ENCODE results near the gene CENPVL3. TPM values are rescaled to one million over a fixed set of nuclear protein-coding genes. Genes with fewer than 3 reads are reported as not detected.

The CENPVL3 gene
- total and polyA plus RNA-seq, 4 donors: 0.14 TPM; not detected in 3

DNA sequence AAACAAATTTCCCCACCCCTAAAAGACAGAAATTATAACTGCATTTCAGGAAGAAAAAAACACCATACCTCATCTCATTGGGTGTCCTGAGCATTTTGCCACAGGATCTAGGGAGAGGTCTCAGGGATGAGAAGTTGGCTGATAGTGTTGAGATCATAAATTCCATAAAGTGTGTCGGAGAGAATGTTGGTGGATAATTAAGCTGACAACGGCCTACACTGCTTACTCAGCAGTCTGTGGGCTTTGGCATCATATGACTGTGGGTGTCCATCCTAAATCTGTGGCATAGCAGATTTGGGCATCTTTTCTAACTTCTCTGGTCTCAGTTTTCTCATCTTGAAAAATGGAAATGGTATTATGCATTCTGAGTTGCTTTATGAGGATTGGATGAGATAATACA, 12.3 kb downstream of the CENPVL3 start:
- Histone ChIP-seq H3K36me3 (ENCODE audit: control insufficient read depth in 4 of 4, insufficient read depth in 3 of 4, low read depth in 1 of 4, low read length in 3 of 4) (no peaks in the 10 kb centered on the region), H3K4me3 (ENCODE audit: low read depth in 1 of 3, low read length in 3 of 3) (no peak overlapping the region), H3K9me3 (ENCODE audit: control insufficient read depth in 4 of 4, low read length in 3 of 4) (no peaks in the 10 kb centered on the region), H3K9ac (ENCODE audit: low read depth in 1 of 2, low read length in 2 of 2) (no peak overlapping the region), H3K27me3 (ENCODE audit: control insufficient read depth in 4 of 4, insufficient read depth in 4 of 4, low read length in 3 of 4) (peaks cover 0 to 6% (median 0%) of the 10 kb centered on the region in 4 donors), H3K4me1 (ENCODE audit: control insufficient read depth in 4 of 4, insufficient read depth in 4 of 4, low read length in 3 of 4) (no peaks in the 10 kb centered on the region), H3K27ac (ENCODE audit: low read depth in 1 of 2, low read length in 2 of 2) (no peak overlapping the region)
- DNase-seq (ENCODE audit: low spot score): no peak
- TF ChIP-seq, protein P1, sequence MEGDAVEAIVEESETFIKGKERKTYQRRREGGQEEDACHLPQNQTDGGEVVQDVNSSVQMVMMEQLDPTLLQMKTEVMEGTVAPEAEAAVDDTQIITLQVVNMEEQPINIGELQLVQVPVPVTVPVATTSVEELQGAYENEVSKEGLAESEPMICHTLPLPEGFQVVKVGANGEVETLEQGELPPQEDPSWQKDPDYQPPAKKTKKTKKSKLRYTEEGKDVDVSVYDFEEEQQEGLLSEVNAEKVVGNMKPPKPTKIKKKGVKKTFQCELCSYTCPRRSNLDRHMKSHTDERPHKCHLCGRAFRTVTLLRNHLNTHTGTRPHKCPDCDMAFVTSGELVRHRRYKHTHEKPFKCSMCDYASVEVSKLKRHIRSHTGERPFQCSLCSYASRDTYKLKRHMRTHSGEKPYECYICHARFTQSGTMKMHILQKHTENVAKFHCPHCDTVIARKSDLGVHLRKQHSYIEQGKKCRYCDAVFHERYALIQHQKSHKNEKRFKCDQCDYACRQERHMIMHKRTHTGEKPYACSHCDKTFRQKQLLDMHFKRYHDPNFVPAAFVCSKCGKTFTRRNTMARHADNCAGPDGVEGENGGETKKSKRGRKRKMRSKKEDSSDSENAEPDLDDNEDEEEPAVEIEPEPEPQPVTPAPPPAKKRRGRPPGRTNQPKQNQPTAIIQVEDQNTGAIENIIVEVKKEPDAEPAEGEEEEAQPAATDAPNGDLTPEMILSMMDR (IDR thresholded peaks at IDR 0.05; ENCODE audit: low read depth, low read length, missing input control): no peak
- TF ChIP-seq HNF4G (IDR thresholded peaks at IDR 0.05) (no peak), TAF1 (conservative IDR thresholded peaks at IDR 0.05) (no peak), FOXA1 (IDR thresholded peaks at IDR 0.05) (no peak), YY1 (IDR thresholded peaks at IDR 0.05) (no peak), JUND (IDR thresholded peaks at IDR 0.05) (no peak), RAD21 (IDR thresholded peaks at IDR 0.05) (no peak), EGR1 (IDR thresholded peaks at IDR 0.05; ENCODE audit: low read depth in 2 of 2) (no peak), NR2F2 (IDR thresholded peaks at IDR 0.05) (no peak), RXRA (IDR thresholded peaks at IDR 0.05) (no peak)
- TF ChIP-seq, protein P2, sequence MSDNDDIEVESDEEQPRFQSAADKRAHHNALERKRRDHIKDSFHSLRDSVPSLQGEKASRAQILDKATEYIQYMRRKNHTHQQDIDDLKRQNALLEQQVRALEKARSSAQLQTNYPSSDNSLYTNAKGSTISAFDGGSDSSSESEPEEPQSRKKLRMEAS (IDR thresholded peaks at IDR 0.05): no peak
- TF ChIP-seq, protein P3, sequence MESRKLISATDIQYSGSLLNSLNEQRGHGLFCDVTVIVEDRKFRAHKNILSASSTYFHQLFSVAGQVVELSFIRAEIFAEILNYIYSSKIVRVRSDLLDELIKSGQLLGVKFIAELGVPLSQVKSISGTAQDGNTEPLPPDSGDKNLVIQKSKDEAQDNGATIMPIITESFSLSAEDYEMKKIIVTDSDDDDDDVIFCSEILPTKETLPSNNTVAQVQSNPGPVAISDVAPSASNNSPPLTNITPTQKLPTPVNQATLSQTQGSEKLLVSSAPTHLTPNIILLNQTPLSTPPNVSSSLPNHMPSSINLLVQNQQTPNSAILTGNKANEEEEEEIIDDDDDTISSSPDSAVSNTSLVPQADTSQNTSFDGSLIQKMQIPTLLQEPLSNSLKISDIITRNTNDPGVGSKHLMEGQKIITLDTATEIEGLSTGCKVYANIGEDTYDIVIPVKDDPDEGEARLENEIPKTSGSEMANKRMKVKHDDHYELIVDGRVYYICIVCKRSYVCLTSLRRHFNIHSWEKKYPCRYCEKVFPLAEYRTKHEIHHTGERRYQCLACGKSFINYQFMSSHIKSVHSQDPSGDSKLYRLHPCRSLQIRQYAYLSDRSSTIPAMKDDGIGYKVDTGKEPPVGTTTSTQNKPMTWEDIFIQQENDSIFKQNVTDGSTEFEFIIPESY (IDR thresholded peaks at IDR 0.05): no peak
- WGBS: 60% methylated on average over 2 of the region's 2 CpGs

DNA sequence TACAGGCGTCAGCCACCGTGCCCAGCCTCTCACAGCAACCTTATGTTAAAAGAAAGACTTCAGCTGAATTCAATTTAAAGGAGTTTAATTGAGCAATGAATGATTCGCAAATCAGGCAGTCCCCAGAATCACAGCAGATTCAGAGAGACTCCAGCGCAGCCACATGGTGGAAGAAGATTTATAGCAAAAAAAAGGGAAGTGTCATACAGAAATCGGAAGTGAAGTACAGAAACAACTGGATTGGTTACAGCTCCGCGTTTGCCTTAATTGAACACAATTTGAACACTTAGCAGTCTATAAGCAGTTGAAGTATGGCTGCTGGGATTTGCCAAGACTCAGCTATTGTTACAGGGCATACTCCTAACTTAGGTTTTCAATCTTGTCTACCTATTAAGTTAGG, 19.8 kb downstream of the CENPVL3 start:
- Histone ChIP-seq H3K27ac (ENCODE audit: low read depth in 1 of 2, low read length in 2 of 2) (no peak overlapping the region), H3K9me3 (ENCODE audit: control insufficient read depth in 4 of 4, low read length in 3 of 4) (no peaks in the 10 kb centered on the region), H3K9ac (ENCODE audit: low read depth in 1 of 2, low read length in 2 of 2) (no peak overlapping the region), H3K4me3 (ENCODE audit: low read depth in 1 of 3, low read length in 3 of 3) (no peak overlapping the region), H3K36me3 (ENCODE audit: control insufficient read depth in 4 of 4, insufficient read depth in 3 of 4, low read depth in 1 of 4, low read length in 3 of 4) (no peaks in the 10 kb centered on the region), H3K4me1 (ENCODE audit: control insufficient read depth in 4 of 4, insufficient read depth in 4 of 4, low read length in 3 of 4) (no peaks in the 10 kb centered on the region), H3K27me3 (ENCODE audit: control insufficient read depth in 4 of 4, insufficient read depth in 4 of 4, low read length in 3 of 4) (peaks cover 0 to 3% (median 0%) of the 10 kb centered on the region in 4 donors)
- no peak for DNase-seq (ENCODE audit: low spot score)
- TF ChIP-seq YY1 (IDR thresholded peaks at IDR 0.05): no peak
- 80% methylated on average over 7 of the region's 7 CpGs for WGBS

DNA sequence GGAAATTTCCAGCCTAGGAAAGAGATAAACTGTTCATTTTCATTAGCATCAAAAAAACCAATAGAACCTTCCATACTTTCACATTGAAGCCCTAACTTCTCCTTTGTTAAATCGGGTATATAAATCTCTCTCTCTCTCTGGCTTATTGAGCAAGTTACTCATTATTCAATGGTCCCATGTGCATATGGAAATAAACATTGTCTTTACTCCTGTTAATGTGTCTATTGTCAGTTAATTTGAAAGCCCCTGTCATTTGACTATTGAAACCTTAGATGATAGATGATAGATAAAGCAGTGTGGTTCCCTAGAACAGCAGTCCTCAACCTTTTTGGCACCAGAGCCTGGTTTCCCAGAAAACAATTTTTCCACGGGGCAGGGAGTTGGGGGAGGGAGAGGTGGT, 46.8 kb downstream of the CENPVL3 start:
- no peaks in the 10 kb centered on the region for H3K36me3 ChIP-seq (ENCODE audit: control insufficient read depth in 4 of 4, insufficient read depth in 3 of 4, low read depth in 1 of 4, low read length in 3 of 4)
- no peak overlapping the region for H3K4me3 ChIP-seq (ENCODE audit: low read depth in 1 of 3, low read length in 3 of 3)
- H3K9me3 ChIP-seq (ENCODE audit: control insufficient read depth in 4 of 4, low read length in 3 of 4): no peaks in the 10 kb centered on the region
- no peak for DNase-seq (ENCODE audit: low spot score)
- no peak overlapping the region for H3K9ac ChIP-seq (ENCODE audit: low read depth in 1 of 2, low read length in 2 of 2)
- peaks cover 0 to 3% (median 0%) of the 10 kb centered on the region in 4 donors for H3K27me3 ChIP-seq (ENCODE audit: control insufficient read depth in 4 of 4, insufficient read depth in 4 of 4, low read length in 3 of 4)
- WGBS: 55% methylated on average over 2 of the region's 2 CpGs
- peaks cover 0 to 2% (median 0%) of the 10 kb centered on the region in 4 donors for H3K4me1 ChIP-seq (ENCODE audit: control insufficient read depth in 4 of 4, insufficient read depth in 4 of 4, low read length in 3 of 4)
- H3K27ac ChIP-seq (ENCODE audit: low read depth in 1 of 2, low read length in 2 of 2): no peak overlapping the region
- no peak for TF ChIP-seq YY1 (IDR thresholded peaks at IDR 0.05)
- no peak for TF ChIP-seq SP1 (IDR thresholded peaks at IDR 0.05)
- TF ChIP-seq, protein P1 (IDR thresholded peaks at IDR 0.05; ENCODE audit: low read depth, low read length, missing input control): no peak
- no peak for TF ChIP-seq HNF4G (IDR thresholded peaks at IDR 0.05)
- TF ChIP-seq TAF1 (conservative IDR thresholded peaks at IDR 0.05): no peak
- TF ChIP-seq FOXA2 (IDR thresholded peaks at IDR 0.05): no peak
- TF ChIP-seq, protein P2 (IDR thresholded peaks at IDR 0.05): no peak
- no peak for TF ChIP-seq RXRA (IDR thresholded peaks at IDR 0.05)
- TF ChIP-seq EGR1 (IDR thresholded peaks at IDR 0.05; ENCODE audit: low read depth in 2 of 2): no peak
- TF ChIP-seq NR2F2 (IDR thresholded peaks at IDR 0.05): no peak
- no peak for TF ChIP-seq RAD21 (IDR thresholded peaks at IDR 0.05)
- no peak for TF ChIP-seq FOXA1 (IDR thresholded peaks at IDR 0.05)
- TF ChIP-seq HNF4A (conservative IDR thresholded peaks at IDR 0.05): no peak
- TF ChIP-seq, protein P3 (IDR thresholded peaks at IDR 0.05): no peak

All from liver (tissue), 9 donors.